Activated naive CD4-positive, alpha-beta T cell treated with anti-CD3 and anti-CD28 coated beads for 36 hours (primary cell): ENCODE data around the gene MCEE. TPM values are rescaled to one million over a fixed set of nuclear protein-coding genes. Genes with fewer than 3 reads are reported as not detected.
"Not testable (repeated sequence)": the region's sequence is repeated elsewhere in the genome, so short reads cannot be mapped to it uniquely, and the experiment has no call there.

ENCODE experiments used
- CTCF ChIA-PET: fragments of 350-600 bp; sonication (Branson Sonifier 250); formaldehyde crosslinking; loops from one replicate; lab custom pipeline; 2021; ENCODE audit warnings: antibody characterized with exemption; lab: Charles Lee
- DNase-seq: peaks from one replicate; pipeline ENCODE4 v3.0.0-alpha.2; 2020
- H3K27ac Mint-ChIP-seq: one replicate; pipeline ENCODE4 v1.8.0; 2021; ENCODE audit warnings: mild to moderate bottlenecking, mixed read lengths
- H3K27me3 Mint-ChIP-seq: one replicate; pipeline ENCODE4 v1.8.0; 2021; ENCODE audit warnings: low read depth, mixed read lengths
- H3K36me3 Mint-ChIP-seq: one replicate; pipeline ENCODE4 v1.8.0; 2021; ENCODE audit warnings: low read depth, mixed read lengths
- H3K4me1 Mint-ChIP-seq: one replicate; pipeline ENCODE4 v1.8.0; 2021; ENCODE audit warnings: low read depth, mixed read lengths
- H3K4me3 Mint-ChIP-seq: one replicate; pipeline ENCODE4 v1.8.0; 2021; ENCODE audit warnings: mild to moderate bottlenecking, moderate library complexity, mixed read lengths
- H3K9me3 Mint-ChIP-seq: one replicate; pipeline ENCODE4 v1.8.0; 2021; ENCODE audit warnings: mixed read lengths
- intact Hi-C: fragments of 100-400 bp; cut with micrococcal nuclease; formaldehyde crosslinking; loops from one replicate; pipeline ENCODE4 v1.15.1; 2023
- total RNA-seq, 2 experiments: library from RNA; stranded (reverse); gene quantifications; one replicate each; pipeline ENCODE4 v1.2.3, GENCODE V29; 2021

The MCEE gene
- 10 to 100 TPM; 14.0 to 15.8 TPM for total RNA-seq

DNA sequence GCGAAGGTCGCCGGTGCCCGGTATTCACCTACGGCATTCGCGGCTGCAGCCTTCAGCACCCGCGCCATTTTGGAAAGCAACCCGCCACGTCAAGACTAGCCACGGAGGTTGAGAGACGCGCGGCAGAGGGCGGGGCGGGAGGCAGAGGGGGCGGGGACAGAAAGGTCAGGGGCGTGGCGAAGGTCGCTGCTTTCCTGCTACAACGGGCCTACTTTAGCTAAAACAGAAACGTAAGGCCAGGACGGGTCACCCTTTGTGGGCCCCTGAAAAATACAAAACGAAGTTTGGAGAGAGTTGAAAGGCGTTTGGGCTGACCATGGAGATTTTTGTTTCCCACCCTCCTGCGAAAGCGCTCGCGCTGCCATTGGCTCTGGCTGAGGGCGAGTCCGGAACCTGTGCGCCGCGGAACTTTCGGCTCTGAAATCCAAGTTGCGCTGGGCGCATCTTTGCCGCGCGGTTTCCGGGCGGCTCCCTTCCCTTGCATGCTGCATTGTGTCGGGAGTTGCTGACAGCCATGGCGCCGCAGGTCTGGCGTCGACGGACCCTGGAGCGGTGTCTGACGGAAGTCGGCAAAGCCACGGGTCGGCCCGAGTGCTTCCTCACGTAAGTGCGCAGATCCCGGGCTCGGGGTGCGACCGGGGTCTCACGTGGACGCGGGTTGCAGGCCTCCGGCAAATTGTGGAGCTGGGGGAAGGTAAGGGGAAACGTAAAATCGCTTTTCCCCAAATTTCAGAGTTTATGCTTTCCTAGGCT lies at the start of gene MCEE, which contains the start of gene MPHOSPH10:
MCEE (minus strand) TSS at position 78 of the 753 bp plus-strand sequence; CDS start at position 68, 10 bp downstream.
MPHOSPH10 (plus strand) TSS at position 483 of the 753 bp plus-strand sequence; CDS start at position 515, 32 bp downstream.
- Mint-ChIP-seq H3K27me3 (no peaks in the 10 kb centered on the region), H3K4me3 (no peak within 1 kb of the TSS), H3K27ac (no peak within 1 kb of the TSS), H3K9me3 (no peaks in the 10 kb centered on the region), H3K36me3 (peaks cover 12% of the 10 kb centered on the region), H3K4me1 (peaks cover 16% of the 10 kb centered on the region)
- CTCF ChIA-PET: interaction anchor here (0.6 to 2.9 kb wide), 7 partner anchors 14 to 64 kb away, joined by 3 to 13 read pairs (median 4); partner anchors contain the start of gene NAGK
- peak; percentile 94 for DNase-seq
- intact Hi-C loops: loop anchor here (1.0 to 2.0 kb wide), 8 partner anchors 18 to 201 kb away; partner anchors contain the start of genes NAGK, PAIP2B and ZNF638

DNA sequence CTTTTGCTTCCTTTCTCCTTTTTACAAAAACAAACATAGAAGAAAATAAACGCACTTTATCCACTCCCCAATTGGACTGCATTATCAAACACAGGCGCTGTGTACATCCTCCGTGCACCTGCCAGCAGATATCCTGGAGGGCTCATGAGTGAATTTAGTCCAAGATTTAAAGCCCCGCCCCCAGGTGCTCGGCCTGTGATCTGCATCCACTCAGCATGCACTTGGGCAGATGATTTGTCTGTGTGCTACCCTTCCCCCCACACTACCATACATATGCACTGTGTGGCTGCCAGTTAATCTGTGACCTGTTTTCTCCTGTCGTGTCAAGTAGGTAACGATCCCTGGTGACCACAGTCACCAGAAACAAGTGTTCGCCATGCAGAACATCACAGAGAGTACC lies 48.8 kb upstream of the MCEE start:
- H3K27me3 Mint-ChIP-seq, DNase-seq, intact Hi-C loops, CTCF ChIA-PET, H3K9me3 Mint-ChIP-seq, H3K27ac Mint-ChIP-seq, H3K4me1 Mint-ChIP-seq, H3K4me3 Mint-ChIP-seq, H3K36me3 Mint-ChIP-seq: not testable (repeated sequence)

DNA sequence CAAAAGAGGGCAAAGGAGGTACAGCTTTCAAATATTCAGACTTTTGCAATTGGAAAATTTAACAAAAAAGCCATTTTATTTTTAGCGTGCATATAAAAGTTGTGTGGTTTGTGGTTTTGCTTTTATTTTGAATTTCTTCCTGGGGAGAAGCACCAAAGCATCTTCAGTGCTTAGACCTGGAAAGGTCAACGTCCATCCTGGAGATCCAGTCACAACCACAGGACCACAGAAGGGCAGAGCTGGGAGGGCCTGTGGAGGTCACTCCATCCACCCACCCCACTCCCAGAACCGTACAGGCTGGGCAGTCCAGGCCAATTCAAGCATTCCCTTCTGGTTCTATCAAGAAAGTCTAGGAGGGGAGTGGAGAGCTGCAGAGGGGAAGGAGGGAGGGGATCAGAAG lies 44.2 kb upstream of the MCEE start:
- Mint-ChIP-seq H3K27ac (no peak overlapping the region), H3K9me3 (no peaks in the 10 kb centered on the region), H3K4me3 (no peak overlapping the region), H3K4me1 (peaks cover 6% of the 10 kb centered on the region), H3K27me3 (no peaks in the 10 kb centered on the region), H3K36me3 (no peaks in the 10 kb centered on the region)
- CTCF ChIA-PET: interaction anchor here (0.6 kb wide), 1 partner anchor 138 kb away, joined by 3 read pairs; no protein-coding TSS in a partner anchor
- intact Hi-C loops: no loop called here
- DNase-seq: no peak

DNA sequence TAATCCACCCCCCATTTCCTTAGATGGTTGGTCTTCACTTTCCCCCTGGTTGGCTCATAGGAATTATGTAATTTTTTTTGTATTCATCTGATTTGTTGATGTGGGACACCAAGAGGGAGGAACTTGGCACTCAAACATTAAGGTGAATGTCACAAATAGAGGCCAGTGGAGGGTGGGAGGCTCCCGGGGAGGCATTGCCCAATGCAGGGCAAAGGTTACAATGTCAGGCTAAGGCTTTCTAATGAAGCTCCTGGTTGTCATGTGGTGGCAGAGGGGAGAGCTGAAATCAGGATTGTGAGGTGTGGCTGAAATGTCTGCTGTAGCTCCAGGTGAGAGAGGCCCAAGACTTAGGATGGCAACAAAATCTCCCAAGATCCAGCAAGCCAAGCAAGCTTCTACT lies 43.1 kb upstream of the MCEE start:
- H3K27me3 Mint-ChIP-seq: no peaks in the 10 kb centered on the region
- no peak overlapping the region for H3K4me3 Mint-ChIP-seq
- intact Hi-C loops: no loop called here
- no peak for DNase-seq
- no peaks in the 10 kb centered on the region for H3K36me3 Mint-ChIP-seq
- no peak overlapping the region for H3K27ac Mint-ChIP-seq
- H3K9me3 Mint-ChIP-seq: no peaks in the 10 kb centered on the region
- H3K4me1 Mint-ChIP-seq: peaks cover 6% of the 10 kb centered on the region
- CTCF ChIA-PET: no interaction called here

DNA sequence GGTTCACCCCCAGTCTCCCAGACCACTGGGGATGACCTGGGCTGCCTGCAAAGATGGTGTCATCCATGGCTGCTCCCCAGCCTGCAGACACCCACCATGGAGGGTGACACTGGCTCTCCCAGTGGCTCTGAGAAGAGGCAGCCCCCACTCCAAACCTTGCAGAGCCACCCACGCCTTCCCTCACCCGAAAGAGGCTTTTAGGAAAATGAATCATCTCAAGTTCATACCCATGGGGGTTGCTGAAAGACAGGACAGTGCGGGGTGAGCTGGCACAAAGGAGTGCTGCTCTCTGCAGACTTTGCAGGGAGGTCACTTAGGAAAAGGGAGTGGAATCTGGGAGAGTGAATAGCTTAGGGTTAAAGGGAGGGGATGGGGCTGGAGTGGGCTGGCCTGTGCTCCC lies 36.8 kb upstream of the MCEE start:
- Mint-ChIP-seq H3K27ac (no peak overlapping the region), H3K27me3 (no peaks in the 10 kb centered on the region), H3K4me3 (no peak overlapping the region), H3K4me1 (no peaks in the 10 kb centered on the region), H3K36me3 (no peaks in the 10 kb centered on the region), H3K9me3 (no peaks in the 10 kb centered on the region)
- intact Hi-C loops: no loop called here
- DNase-seq: no peak
- CTCF ChIA-PET: no interaction called here

GRCh38 chr2:71157124-71157793 lies 27.2 kb upstream of the MCEE start:
- peaks cover 2% of the 10 kb centered on the region for H3K4me1 Mint-ChIP-seq
- H3K36me3 Mint-ChIP-seq: no peaks in the 10 kb centered on the region
- peak; percentile 65 for DNase-seq
- no peak overlapping the region for H3K27ac Mint-ChIP-seq
- H3K9me3 Mint-ChIP-seq: no peaks in the 10 kb centered on the region
- CTCF ChIA-PET: interaction anchor here (0.7 to 2.4 kb wide), 13 partner anchors 8 to 357 kb away, joined by 3 to 14 read pairs (median 3); no protein-coding TSS in a partner anchor
- intact Hi-C loops: loop anchor here (1.0 to 5.0 kb wide), 3 partner anchors 120 to 353 kb away; no protein-coding TSS in a partner anchor
- H3K27me3 Mint-ChIP-seq: no peaks in the 10 kb centered on the region
- no peak overlapping the region for H3K4me3 Mint-ChIP-seq

GRCh38 chr2:71156573-71156972 lies 26.5 kb upstream of the MCEE start:
- Mint-ChIP-seq H3K9me3 (no peaks in the 10 kb centered on the region), H3K27ac (no peak overlapping the region), H3K4me3 (no peak overlapping the region), H3K36me3 (no peaks in the 10 kb centered on the region), H3K27me3 (no peaks in the 10 kb centered on the region), H3K4me1 (peaks cover 2% of the 10 kb centered on the region)
- intact Hi-C loops: loop anchor here (5.0 kb wide), 2 partner anchors 121 to 141 kb away; no protein-coding TSS in a partner anchor
- DNase-seq: no peak
- CTCF ChIA-PET: interaction anchor here (0.6 to 2.4 kb wide), 16 partner anchors 8 to 358 kb away, joined by 3 to 14 read pairs (median 3); no protein-coding TSS in a partner anchor

GRCh38 chr2:71155846-71156245 lies 25.8 kb upstream of the MCEE start:
- peaks cover 2% of the 10 kb centered on the region for H3K4me1 Mint-ChIP-seq
- H3K27ac Mint-ChIP-seq: peak overlapping the region; percentile 43
- no peak for DNase-seq
- no peak overlapping the region for H3K4me3 Mint-ChIP-seq
- intact Hi-C loops: loop anchor here (1.0 to 5.0 kb wide), 5 partner anchors 56 to 141 kb away; no protein-coding TSS in a partner anchor
- H3K27me3 Mint-ChIP-seq: no peaks in the 10 kb centered on the region
- CTCF ChIA-PET: interaction anchor here (0.5 to 2.4 kb wide), 10 partner anchors 11 to 176 kb away, joined by 3 to 14 read pairs (median 6); partner anchors contain the start of gene ZNF638
- no peaks in the 10 kb centered on the region for H3K36me3 Mint-ChIP-seq
- H3K9me3 Mint-ChIP-seq: no peaks in the 10 kb centered on the region

GRCh38 chr2:71154798-71155197 lies 24.8 kb upstream of the MCEE start:
- H3K4me3 Mint-ChIP-seq: no peak overlapping the region
- no peak overlapping the region for H3K27ac Mint-ChIP-seq
- no peaks in the 10 kb centered on the region for H3K27me3 Mint-ChIP-seq
- CTCF ChIA-PET: interaction anchor here (0.6 to 2.0 kb wide), 8 partner anchors 12 to 177 kb away, joined by 3 to 9 read pairs (median 5); partner anchors contain the start of gene ZNF638
- no peaks in the 10 kb centered on the region for H3K9me3 Mint-ChIP-seq
- DNase-seq: peak; percentile 59
- peaks cover 2% of the 10 kb centered on the region for H3K4me1 Mint-ChIP-seq
- intact Hi-C loops: loop anchor here (1.0 to 5.0 kb wide), 5 partner anchors 54 to 143 kb away; no protein-coding TSS in a partner anchor
- no peaks in the 10 kb centered on the region for H3K36me3 Mint-ChIP-seq

- intact Hi-C loops: loop anchor here (2.0 kb wide), 1 partner anchor 131 kb away; no protein-coding TSS in a partner anchor
Measured at GRCh38 chr2:71154279-71154678, 24.2 kb upstream of the MCEE start.

DNA sequence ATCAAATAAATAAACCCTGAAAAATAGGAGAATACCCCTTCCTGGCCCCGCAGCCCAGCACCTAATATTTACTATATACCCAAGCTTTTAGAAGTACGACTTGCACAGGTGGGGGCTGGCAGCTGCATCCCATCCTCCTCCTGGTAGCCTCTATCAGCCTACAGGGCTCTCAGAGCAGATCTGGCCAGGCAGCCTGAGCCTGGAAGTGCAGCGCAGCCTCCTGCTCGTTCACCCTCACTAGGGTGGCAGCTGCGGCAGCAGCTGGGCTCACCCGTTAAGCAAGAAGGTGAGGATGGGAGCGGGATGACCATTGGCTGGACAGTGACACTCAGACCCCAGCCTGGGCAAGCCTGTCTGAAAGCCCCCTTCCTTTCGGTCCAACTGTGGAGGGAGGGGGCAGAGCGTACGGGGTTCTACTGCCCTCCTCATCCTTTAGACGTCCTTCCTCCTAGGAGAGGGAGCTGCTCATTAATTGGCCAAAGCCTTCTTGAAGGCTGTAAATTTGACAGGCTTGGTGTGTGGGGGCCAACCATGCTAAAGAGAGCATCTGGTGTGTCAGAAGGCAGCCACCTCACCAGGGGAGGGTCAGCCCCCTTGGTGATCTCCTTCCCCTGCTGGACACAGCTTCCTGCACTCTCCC lies 23.7 kb upstream of the MCEE start:
- Mint-ChIP-seq H3K4me1 (peaks cover 2% of the 10 kb centered on the region), H3K27ac (no peak overlapping the region), H3K36me3 (no peaks in the 10 kb centered on the region), H3K27me3 (no peaks in the 10 kb centered on the region), H3K4me3 (no peak overlapping the region), H3K9me3 (no peaks in the 10 kb centered on the region)
- DNase-seq: no peak
- CTCF ChIA-PET: interaction anchor here (0.6 to 2.0 kb wide), 4 partner anchors 53 to 187 kb away, joined by 3 to 9 read pairs (median 4); no protein-coding TSS in a partner anchor
- intact Hi-C loops: loop anchor here (2.0 kb wide), 1 partner anchor 131 kb away; no protein-coding TSS in a partner anchor

More at GRCh38 chr2:71154279-71154678, 24.2 kb upstream of the MCEE start:
- DNase-seq: no peak
- Mint-ChIP-seq H3K4me1 (peaks cover 2% of the 10 kb centered on the region), H3K36me3 (no peaks in the 10 kb centered on the region), H3K9me3 (no peaks in the 10 kb centered on the region), H3K27me3 (no peaks in the 10 kb centered on the region), H3K4me3 (no peak overlapping the region), H3K27ac (no peak overlapping the region)
- CTCF ChIA-PET: interaction anchor here (0.6 to 2.0 kb wide), 8 partner anchors 23 to 177 kb away, joined by 3 to 9 read pairs (median 4); partner anchors contain the start of gene ZNF638
